ENCODE measurements around the gene AGAP1.

AGAP1 gene

GRCh38 chr2:235964787-235965390 lies 471.0 kb downstream of the AGAP1 start:
- no peaks in the 10 kb centered on the region for H3K27me3 ChIP-seq (replicated peaks)
- no peak overlapping the region for H3K4me3 ChIP-seq (ENCODE audit: low read depth, low read length)
- no peaks in the 10 kb centered on the region for H3K36me3 ChIP-seq (replicated peaks)
- DNase-seq = no peak
- no peak overlapping the region for H3K27ac ChIP-seq
- in situ Hi-C loops (cut with HindIII; ENCODE audit: low pct_ligation_motif_present, low sequenced_read_pairs) = no loop called here
- TF ChIP-seq, protein P1, sequence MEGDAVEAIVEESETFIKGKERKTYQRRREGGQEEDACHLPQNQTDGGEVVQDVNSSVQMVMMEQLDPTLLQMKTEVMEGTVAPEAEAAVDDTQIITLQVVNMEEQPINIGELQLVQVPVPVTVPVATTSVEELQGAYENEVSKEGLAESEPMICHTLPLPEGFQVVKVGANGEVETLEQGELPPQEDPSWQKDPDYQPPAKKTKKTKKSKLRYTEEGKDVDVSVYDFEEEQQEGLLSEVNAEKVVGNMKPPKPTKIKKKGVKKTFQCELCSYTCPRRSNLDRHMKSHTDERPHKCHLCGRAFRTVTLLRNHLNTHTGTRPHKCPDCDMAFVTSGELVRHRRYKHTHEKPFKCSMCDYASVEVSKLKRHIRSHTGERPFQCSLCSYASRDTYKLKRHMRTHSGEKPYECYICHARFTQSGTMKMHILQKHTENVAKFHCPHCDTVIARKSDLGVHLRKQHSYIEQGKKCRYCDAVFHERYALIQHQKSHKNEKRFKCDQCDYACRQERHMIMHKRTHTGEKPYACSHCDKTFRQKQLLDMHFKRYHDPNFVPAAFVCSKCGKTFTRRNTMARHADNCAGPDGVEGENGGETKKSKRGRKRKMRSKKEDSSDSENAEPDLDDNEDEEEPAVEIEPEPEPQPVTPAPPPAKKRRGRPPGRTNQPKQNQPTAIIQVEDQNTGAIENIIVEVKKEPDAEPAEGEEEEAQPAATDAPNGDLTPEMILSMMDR (IDR thresholded peaks at IDR 0.05; ENCODE audit: low read depth, low read length, missing control alignments) = no peak

DNA sequence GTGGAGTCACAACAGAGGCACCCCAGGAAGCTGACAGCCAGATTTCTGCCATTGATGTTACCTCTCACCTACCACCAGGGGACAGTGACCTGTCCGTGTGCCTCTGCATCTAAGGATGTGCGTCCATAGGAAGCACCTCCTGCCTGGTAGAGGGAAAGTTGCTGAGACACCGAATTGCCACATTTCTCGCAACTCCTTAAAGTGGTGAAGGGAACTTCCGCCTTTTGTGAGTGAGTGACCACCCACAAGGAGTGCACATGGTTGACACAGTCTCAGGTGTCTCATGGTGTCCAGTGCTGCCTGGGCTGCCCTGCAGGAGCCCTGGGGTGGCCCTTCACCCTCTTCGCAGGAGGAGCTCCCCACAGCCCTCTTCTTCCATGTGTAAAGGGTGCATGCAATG lies 472.6 kb downstream of the AGAP1 start:
- in situ Hi-C loops (cut with HindIII; ENCODE audit: low pct_ligation_motif_present, low sequenced_read_pairs) = no loop called here
- TF ChIP-seq, protein P1 (IDR thresholded peaks at IDR 0.05; ENCODE audit: low read depth, low read length, missing control alignments) = peak; percentile 22
- Histone ChIP-seq H3K36me3 (replicated peaks) (no peaks in the 10 kb centered on the region), H3K27me3 (replicated peaks) (no peaks in the 10 kb centered on the region), H3K27ac (no peak overlapping the region), H3K4me3 (ENCODE audit: low read depth, low read length) (no peak overlapping the region)
- DNase-seq = no peak

DNA sequence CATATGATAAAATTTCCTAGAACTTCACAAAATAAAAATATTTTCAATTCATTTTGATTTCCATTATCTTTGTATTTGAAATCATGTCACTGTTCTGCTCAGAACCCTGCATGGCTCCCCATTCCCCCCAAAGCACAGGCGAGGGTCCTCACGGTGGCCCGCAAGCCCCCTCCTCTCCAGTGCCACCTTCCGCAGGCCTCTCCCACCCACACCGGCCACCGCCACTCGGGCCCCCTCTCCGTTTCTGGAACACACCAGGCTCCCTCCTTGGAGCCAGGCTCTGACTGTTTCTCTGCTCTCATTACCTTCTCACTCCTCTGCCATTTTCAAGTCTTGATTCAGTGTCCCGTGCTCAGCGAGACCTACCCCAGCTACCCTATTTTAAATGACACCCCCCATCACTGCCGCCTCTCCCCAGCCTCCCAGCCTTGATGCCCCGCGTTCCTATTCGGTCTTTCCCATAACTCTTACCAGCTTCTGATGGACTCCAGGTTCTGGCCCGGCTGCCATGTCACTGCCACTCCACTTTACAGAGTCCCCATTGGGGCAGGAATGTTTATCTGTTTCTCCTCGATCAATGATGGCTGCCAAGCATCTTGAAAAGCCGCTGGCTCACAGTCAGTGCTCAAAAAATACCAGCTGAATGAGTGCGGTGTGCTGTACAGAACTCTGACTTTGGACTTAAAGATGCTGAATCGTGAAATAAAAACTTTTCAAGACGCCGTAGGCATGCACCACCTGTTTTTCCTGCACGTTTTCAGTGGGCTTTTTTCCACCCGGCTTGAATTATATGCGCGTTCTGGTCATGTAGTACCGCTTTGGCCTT lies 473.3 kb downstream of the AGAP1 start:
- Histone ChIP-seq H3K27me3 (replicated peaks) (no peaks in the 10 kb centered on the region), H3K36me3 (replicated peaks) (no peaks in the 10 kb centered on the region), H3K4me3 (ENCODE audit: low read depth, low read length) (no peak overlapping the region), H3K27ac (no peak overlapping the region)
- in situ Hi-C loops (cut with HindIII; ENCODE audit: low pct_ligation_motif_present, low sequenced_read_pairs) = no loop called here
- no peak for DNase-seq
- TF ChIP-seq, protein P1 (IDR thresholded peaks at IDR 0.05; ENCODE audit: low read depth, low read length, missing control alignments) = no peak

DNA sequence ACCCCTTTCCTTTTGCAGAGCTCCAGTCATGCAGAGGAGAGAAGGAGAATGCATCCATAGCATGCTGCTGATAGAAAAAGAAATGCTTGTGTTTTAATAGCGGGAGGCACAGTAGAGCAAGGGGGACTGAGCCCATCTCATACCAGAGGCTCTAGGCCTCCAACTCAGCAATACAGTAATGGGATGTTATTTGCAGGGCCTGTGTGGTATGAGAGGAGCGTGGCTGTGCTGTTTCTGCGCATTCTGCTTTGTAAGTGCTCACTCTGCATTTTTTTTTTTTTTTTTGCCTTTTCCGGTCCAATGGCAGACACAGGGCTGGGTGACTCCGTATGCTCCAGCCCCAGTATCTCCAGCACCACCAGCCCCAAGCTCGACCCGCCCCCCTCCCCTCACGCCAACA lies 474.3 kb downstream of the AGAP1 start:
- no peak overlapping the region for H3K27ac ChIP-seq
- H3K36me3 ChIP-seq (replicated peaks) = no peaks in the 10 kb centered on the region
- no peak overlapping the region for H3K4me3 ChIP-seq (ENCODE audit: low read depth, low read length)
- no peaks in the 10 kb centered on the region for H3K27me3 ChIP-seq (replicated peaks)
- in situ Hi-C loops (cut with HindIII; ENCODE audit: low pct_ligation_motif_present, low sequenced_read_pairs) = no loop called here
- no peak for DNase-seq
- TF ChIP-seq, protein P1 (IDR thresholded peaks at IDR 0.05; ENCODE audit: low read depth, low read length, missing control alignments) = no peak

DNA sequence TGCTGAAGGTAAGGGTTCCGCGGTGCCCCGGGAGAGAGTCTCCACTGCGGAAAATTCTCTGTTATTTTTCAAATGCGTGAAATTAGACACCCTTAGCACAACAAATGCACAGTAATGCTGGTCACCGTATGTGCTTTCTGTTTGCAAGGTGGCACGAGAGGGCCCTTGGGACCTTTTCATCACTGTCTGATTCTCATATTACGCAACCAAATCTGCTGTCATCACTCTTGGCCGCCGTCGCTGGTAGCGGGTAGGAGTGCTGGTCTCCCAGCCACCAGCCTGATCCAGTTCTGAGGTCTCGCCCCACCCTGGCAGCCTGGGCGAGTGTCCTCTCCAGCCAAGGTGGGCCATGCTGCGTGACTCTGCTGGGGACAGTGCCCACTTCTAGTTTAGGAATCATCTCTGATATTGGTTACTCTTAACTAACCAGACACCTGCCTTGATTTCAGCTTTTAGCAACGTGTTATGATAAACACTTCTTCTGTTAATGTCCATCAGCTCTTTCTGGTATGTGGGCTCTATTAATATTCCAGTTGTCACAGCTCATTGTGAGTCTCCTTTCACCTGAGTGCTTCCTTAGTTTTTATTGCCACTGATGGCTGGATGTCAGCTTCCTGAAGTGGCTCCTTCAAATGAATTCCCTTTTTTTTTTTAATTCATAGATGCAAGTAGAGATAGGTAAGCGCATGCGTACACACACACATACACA lies 474.9 kb downstream of the AGAP1 start:
- DNase-seq = no peak
- TF ChIP-seq, protein P1 (IDR thresholded peaks at IDR 0.05; ENCODE audit: low read depth, low read length, missing control alignments) = no peak
- H3K36me3 ChIP-seq (replicated peaks) = no peaks in the 10 kb centered on the region
- H3K4me3 ChIP-seq (ENCODE audit: low read depth, low read length) = no peak overlapping the region
- no peaks in the 10 kb centered on the region for H3K27me3 ChIP-seq (replicated peaks)
- in situ Hi-C loops (cut with HindIII; ENCODE audit: low pct_ligation_motif_present, low sequenced_read_pairs) = no loop called here
- no peak overlapping the region for H3K27ac ChIP-seq

All from brain microvascular endothelial cell (primary cell).